Neural progenitor cell (in vitro differentiated cells): ENCODE measurements around the gene MTX3. TPM values are rescaled to one million over a fixed set of nuclear protein-coding genes. Genes with fewer than 3 reads are reported as not detected.
A peak's percentile ranks its signal among the peaks of the same experiment; 100 is the strongest.

Experiments used
- DNase-seq: peaks from one replicate; pipeline ENCODE4 v3.0.0-alpha.2; 2016; ENCODE audit warnings: low spot score
- H2AFZ ChIP-seq: fragments of 200-600 bp; sonication (generic); replicated peaks from 2 replicates; pipeline ENCODE4 v1.6.1; 2016; ENCODE audit warnings: antibody characterized with exemption
- H3F3A ChIP-seq: fragments of 200-600 bp; sonication (generic); 2 replicates; pipeline ENCODE4 v1.6.1; 2016; ENCODE audit warnings: antibody characterized with exemption, low read depth
- H3K27ac ChIP-seq: fragments of 200-600 bp; sonication (generic); 2 replicates; pipeline ENCODE4 v1.5.1; 2016; ENCODE audit warnings: mild to moderate bottlenecking
- H3K27me3 ChIP-seq: fragments of 200-600 bp; sonication (generic); 2 replicates; pipeline ENCODE4 v1.6.1; 2016; ENCODE audit warnings: mild to moderate bottlenecking, moderate library complexity
- H3K36me3 ChIP-seq: fragments of 200-600 bp; sonication (generic); 2 replicates; pipeline ENCODE4 v1.5.1; 2016
- H3K4me1 ChIP-seq: fragments of 200-600 bp; sonication (generic); 2 replicates; pipeline ENCODE4 v1.6.1; 2016; ENCODE audit warnings: mixed run types
- H3K4me2 ChIP-seq: fragments of 200-600 bp; sonication (generic); 2 replicates; pipeline ENCODE4 v1.6.1; 2016
- H3K4me3 ChIP-seq: fragments of 200-600 bp; sonication (generic); 2 replicates; pipeline ENCODE4 v1.5.1; 2016
- H3K79me2 ChIP-seq: fragments of 200-600 bp; sonication (generic); 2 replicates; pipeline ENCODE4 v1.6.1; 2016; ENCODE audit warnings: low read depth
- H3K9ac ChIP-seq: fragments of 200-600 bp; sonication (generic); 2 replicates; pipeline ENCODE4 v1.6.1; 2016
- H3K9me3 ChIP-seq: fragments of 200-600 bp; sonication (generic); 2 replicates; pipeline ENCODE4 v1.5.1; 2016; ENCODE audit warnings: low read depth
- H4K20me1 ChIP-seq: fragments of 200-600 bp; sonication (generic); 2 replicates; pipeline ENCODE4 v1.6.1; 2016; ENCODE audit warnings: low read depth
- H3K27ac Mint-ChIP-seq: 3 replicates; pipeline ENCODE4 v1.8.0; 2021; ENCODE audit warnings: mixed read lengths
- H3K27me3 Mint-ChIP-seq: 2 replicates; pipeline ENCODE4 v1.8.0; 2022; ENCODE audit warnings: low read depth, mild to moderate bottlenecking, inconsistent platforms, moderate library complexity, mixed read lengths; ENCODE audit not compliant: insufficient read depth
- H3K36me3 Mint-ChIP-seq: 3 replicates; pipeline ENCODE4 v1.8.0; 2021; ENCODE audit warnings: mixed read lengths
- H3K4me1 Mint-ChIP-seq: 3 replicates; pipeline ENCODE4 v1.8.0; 2021; ENCODE audit warnings: mixed read lengths
- H3K4me3 Mint-ChIP-seq: 3 replicates; pipeline ENCODE4 v1.8.0; 2021; ENCODE audit warnings: mild to moderate bottlenecking, moderate library complexity, mixed read lengths
- H3K9me3 Mint-ChIP-seq: 3 replicates; pipeline ENCODE4 v1.8.0; 2020; ENCODE audit warnings: mixed read lengths
- EZH2 ChIP-seq: fragments of 200-600 bp; sonication (generic); IDR thresholded peaks from 2 replicates; pipeline ENCODE4 v1.6.1; 2017; ENCODE audit warnings: antibody characterized with exemption, mild to moderate bottlenecking, moderate library complexity
- EZH2phosphoT487 ChIP-seq: fragments of 200-600 bp; sonication (generic); IDR thresholded peaks from 2 replicates; pipeline ENCODE4 v1.6.1; 2017; ENCODE audit warnings: antibody characterized with exemption
- total RNA-seq: library from RNA; depleted of rRNA; stranded (reverse); fragments of >200 nt; gene quantifications from 2 replicates; pipeline ENCODE4 v1.2.3, GENCODE V29; 2015; ENCODE audit warnings: low replicate concordance
- TF ChIP-seq, protein P1 (sequence below): fragments of 200-600 bp; sonication (generic); IDR thresholded peaks from 2 replicates; pipeline ENCODE4 v1.5.1; 2017; ENCODE audit warnings: antibody characterized with exemption, mild to moderate bottlenecking

MTX3 gene
- total RNA-seq, 1 donor from 2014 or later = 64.0 TPM

- Mint-ChIP-seq H3K27me3 (peaks cover 28% of the 10 kb centered on the region), H3K27ac (no peak overlapping the region), H3K4me3 (no peak overlapping the region), H3K36me3 (no peaks in the 10 kb centered on the region), H3K9me3 (peaks cover 2% of the 10 kb centered on the region), H3K4me1 (peaks cover 4% of the 10 kb centered on the region)
- H3K27me3 ChIP-seq = peaks cover 50% of the 10 kb centered on the region
- no peaks in the 10 kb centered on the region for H3K36me3 ChIP-seq
- H3F3A ChIP-seq = peaks cover 7% of the 10 kb centered on the region
- no peaks in the 10 kb centered on the region for H4K20me1 ChIP-seq
- H3K4me1 ChIP-seq = peaks cover 4% of the 10 kb centered on the region
- no peaks in the 10 kb centered on the region for H3K79me2 ChIP-seq
- H3K4me3 ChIP-seq = no peak overlapping the region
- no peak overlapping the region for H3K9ac ChIP-seq
- H3K9me3 ChIP-seq = no peaks in the 10 kb centered on the region
- H2AFZ ChIP-seq = no peak overlapping the region
- TF ChIP-seq, protein P1, sequence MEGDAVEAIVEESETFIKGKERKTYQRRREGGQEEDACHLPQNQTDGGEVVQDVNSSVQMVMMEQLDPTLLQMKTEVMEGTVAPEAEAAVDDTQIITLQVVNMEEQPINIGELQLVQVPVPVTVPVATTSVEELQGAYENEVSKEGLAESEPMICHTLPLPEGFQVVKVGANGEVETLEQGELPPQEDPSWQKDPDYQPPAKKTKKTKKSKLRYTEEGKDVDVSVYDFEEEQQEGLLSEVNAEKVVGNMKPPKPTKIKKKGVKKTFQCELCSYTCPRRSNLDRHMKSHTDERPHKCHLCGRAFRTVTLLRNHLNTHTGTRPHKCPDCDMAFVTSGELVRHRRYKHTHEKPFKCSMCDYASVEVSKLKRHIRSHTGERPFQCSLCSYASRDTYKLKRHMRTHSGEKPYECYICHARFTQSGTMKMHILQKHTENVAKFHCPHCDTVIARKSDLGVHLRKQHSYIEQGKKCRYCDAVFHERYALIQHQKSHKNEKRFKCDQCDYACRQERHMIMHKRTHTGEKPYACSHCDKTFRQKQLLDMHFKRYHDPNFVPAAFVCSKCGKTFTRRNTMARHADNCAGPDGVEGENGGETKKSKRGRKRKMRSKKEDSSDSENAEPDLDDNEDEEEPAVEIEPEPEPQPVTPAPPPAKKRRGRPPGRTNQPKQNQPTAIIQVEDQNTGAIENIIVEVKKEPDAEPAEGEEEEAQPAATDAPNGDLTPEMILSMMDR = no peak
- TF ChIP-seq EZH2 (no peak), EZH2phosphoT487 (no peak)
- no peak overlapping the region for H3K4me2 ChIP-seq
- DNase-seq = no peak
- no peak overlapping the region for H3K27ac ChIP-seq
Observed at GRCh38 chr5:80036615-80037014, 45.6 kb upstream of the MTX3 start.

GRCh38 chr5:80035839-80036238 is 44.8 kb upstream of the MTX3 start:
- peak; percentile 10 for TF ChIP-seq EZH2phosphoT487
- TF ChIP-seq, protein P1 = no peak
- H4K20me1 ChIP-seq = no peaks in the 10 kb centered on the region
- H3K9ac ChIP-seq = no peak overlapping the region
- H3K4me3 ChIP-seq = peak overlapping the region; percentile 63
- peak overlapping the region; percentile 97 for H2AFZ ChIP-seq
- H3K27me3 ChIP-seq = peaks cover 50% of the 10 kb centered on the region
- H3K36me3 ChIP-seq = no peaks in the 10 kb centered on the region
- H3K4me2 ChIP-seq = peak overlapping the region; percentile 97
- peaks cover 4% of the 10 kb centered on the region for H3K4me1 ChIP-seq
- H3F3A ChIP-seq = peaks cover 7% of the 10 kb centered on the region
- Mint-ChIP-seq H3K4me1 (peaks cover 4% of the 10 kb centered on the region), H3K27me3 (peaks cover 28% of the 10 kb centered on the region), H3K4me3 (peak overlapping the region; percentile 79), H3K9me3 (peaks cover 2% of the 10 kb centered on the region), H3K36me3 (no peaks in the 10 kb centered on the region), H3K27ac (no peak overlapping the region)
- H3K27ac ChIP-seq = no peak overlapping the region
- H3K9me3 ChIP-seq = no peaks in the 10 kb centered on the region
- no peaks in the 10 kb centered on the region for H3K79me2 ChIP-seq
- peak; percentile 22 for DNase-seq

DNA sequence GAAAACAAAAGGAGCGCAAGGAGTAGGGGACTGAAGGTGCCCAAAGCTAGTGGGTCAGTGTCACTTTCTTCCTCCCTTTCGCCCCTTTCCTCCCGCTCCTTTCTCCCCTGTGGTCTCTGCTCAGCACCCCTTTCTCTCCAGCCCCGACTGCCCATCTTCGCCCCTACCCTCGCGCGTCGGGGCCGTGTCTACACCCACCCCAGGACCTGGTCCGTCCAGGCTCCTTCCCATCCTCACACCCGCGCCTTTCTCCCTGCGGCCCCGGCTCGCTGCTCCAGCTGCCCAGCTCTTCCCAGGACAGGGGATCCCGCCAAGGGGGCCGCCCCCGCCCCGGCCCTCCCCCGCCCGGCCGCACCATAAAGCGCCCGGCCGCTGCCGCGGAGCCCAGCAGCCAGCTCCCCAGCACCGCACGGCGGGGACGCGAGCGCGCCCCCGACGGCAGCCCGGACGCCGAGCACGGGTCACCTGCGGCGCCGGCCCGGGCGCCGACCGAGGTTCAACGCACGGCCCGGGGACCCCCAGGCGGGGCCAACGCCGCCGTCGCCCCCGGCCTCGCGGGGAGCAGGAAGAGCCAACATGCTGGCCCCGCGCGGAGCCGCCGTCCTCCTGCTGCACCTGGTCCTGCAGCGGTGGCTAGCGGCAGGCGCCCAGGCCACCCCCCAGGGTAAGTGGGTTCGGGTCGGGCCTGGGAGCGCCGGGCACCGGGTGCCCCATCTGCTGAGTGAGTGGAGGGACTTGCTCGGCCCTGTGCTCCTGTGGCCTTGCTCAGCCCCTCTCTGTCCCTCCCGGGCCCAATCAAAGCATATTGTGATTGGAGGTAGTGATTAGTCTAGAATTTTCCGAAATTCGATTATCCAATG is 44.1 kb upstream of the MTX3 start, which contains the start of gene THBS4:
Gene THBS4 (plus strand): TSS at position 387 of the 860 bp plus-strand sequence. CDS start 190 bp downstream, at position 577.
- H3K9me3 ChIP-seq = no peaks in the 10 kb centered on the region
- H3K4me1 ChIP-seq = peaks cover 4% of the 10 kb centered on the region
- H2AFZ ChIP-seq = peak within 1 kb of the TSS; percentile 97
- Mint-ChIP-seq H3K4me3 (peak within 1 kb of the TSS; percentile 87), H3K27ac (no peak within 1 kb of the TSS), H3K27me3 (peaks cover 28% of the 10 kb centered on the region), H3K36me3 (no peaks in the 10 kb centered on the region), H3K9me3 (peaks cover 2% of the 10 kb centered on the region), H3K4me1 (peaks cover 4% of the 10 kb centered on the region)
- H3K27me3 ChIP-seq = peaks cover 50% of the 10 kb centered on the region
- no peaks in the 10 kb centered on the region for H3K36me3 ChIP-seq
- H4K20me1 ChIP-seq = no peaks in the 10 kb centered on the region
- peaks cover 7% of the 10 kb centered on the region for H3F3A ChIP-seq
- H3K79me2 ChIP-seq = no peaks in the 10 kb centered on the region
- peak; percentile 60 for TF ChIP-seq EZH2phosphoT487
- TF ChIP-seq, protein P1 = no peak
- H3K9ac ChIP-seq = no peak within 1 kb of the TSS
- peak within 1 kb of the TSS; percentile 97 for H3K4me2 ChIP-seq
- DNase-seq = peak; percentile 76
- H3K4me3 ChIP-seq = peak within 1 kb of the TSS; percentile 63
- H3K27ac ChIP-seq = no peak within 1 kb of the TSS
